Fibroblast of skin of back (primary cell): ENCODE data around the gene CCNK. TPM values are rescaled to one million over a fixed set of nuclear protein-coding genes. Genes with fewer than 3 reads are reported as not detected.

Experiments
- DNase-seq: peaks from one replicate; pipeline ENCODE4 v3.0.0-alpha.2; 2013
- polyA plus RNA-seq, 2 experiments: library from polyadenylated mRNA; unstranded; fragments of 120-200 nt; gene quantifications; one replicate each; pipeline ENCODE4 v1.2.1, GENCODE V29; 2013; ENCODE audit not compliant: insufficient read length in 2 of 2

Gene CCNK
- 66.7 TPM for polyA plus RNA-seq (2013, experiment 1 of 2; ENCODE audit: insufficient read length)
- 57.2 TPM for polyA plus RNA-seq (2013, experiment 2 of 2; ENCODE audit: insufficient read length)

DNA sequence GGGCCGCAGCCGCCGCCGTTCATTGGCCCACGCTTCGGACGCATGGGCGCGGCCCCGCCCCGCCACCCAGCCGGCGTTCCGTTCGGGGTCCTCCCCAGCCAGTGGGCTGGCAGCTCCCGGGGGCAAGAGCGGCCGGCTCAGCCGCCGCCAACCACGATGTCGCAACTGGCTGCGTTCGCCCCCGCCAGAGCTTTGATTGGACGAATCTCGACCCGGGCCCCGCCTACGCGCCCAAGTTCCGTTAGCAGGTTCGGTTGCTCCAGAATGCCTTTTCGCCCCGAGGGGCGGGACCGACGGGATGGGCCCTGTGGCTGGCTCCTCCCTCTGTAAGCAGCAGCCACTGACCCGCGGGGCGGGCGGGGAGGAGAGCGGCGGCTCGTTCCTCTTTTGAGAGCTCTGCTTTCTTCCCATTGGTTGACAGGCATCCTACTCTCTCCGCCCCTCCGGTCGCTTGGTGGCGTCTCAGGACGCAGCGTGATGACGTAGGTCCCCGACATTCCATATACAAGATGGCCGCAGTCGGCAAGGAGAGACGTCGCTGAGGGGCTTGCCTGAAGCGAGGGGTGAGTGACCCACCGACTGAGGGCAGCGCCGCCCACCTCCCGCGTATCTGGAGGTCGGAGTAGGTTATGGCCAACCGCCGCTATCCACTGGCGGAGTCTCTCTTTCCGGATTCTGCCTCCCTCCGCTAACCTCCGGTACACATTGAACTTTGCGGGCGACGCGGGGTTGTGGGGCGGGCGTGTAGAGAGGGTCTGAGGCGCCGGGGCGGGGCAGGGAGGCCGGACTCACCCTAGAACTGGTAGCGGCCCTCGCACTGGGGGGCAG is at the start of gene CCNK:
TSS of gene CCNK (plus strand) at position 493 of the 828 bp plus-strand sequence. CDS start 11,269 bp downstream, outside the sequence.
- peak; percentile 100 for DNase-seq

DNA sequence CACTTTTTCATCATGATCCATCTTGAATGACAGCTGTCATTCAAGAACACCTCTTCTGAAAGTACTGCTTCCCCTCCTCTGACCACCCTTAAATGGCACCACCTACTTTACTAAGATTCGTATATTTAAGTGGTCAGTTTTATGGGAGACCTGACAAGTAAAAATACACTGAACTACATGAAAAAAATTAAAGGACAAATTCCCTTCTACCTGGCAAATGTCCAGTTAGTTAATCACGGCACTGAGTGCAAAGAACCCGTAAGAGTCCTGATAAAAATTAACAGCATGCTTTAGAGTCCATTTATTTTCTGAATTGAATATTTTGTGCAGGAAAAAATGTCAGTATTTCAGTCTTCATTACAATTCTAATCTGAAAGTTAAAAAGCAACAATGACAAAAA is 49.2 kb upstream of the CCNK start:
- no peak for DNase-seq

DNA sequence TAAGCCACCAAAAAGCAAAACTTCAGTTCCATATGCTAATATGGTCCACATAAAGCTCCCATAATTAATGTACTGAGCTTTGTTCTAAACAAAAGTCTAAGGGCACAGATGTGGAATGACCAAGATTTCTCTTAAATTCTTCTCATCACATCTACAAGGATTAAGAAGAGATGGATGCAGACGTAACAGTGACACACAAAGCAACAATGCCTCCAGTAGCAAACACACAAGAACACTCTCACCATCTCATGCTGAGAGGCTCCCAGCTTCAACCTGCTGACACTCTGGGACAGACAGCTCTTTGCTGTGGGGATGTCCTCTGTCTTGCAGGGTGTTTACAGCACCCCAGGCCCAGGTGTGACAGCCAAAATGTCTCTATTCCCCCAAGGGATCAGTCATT is 48.7 kb upstream of the CCNK start:
- DNase-seq = peak; percentile 21

DNA sequence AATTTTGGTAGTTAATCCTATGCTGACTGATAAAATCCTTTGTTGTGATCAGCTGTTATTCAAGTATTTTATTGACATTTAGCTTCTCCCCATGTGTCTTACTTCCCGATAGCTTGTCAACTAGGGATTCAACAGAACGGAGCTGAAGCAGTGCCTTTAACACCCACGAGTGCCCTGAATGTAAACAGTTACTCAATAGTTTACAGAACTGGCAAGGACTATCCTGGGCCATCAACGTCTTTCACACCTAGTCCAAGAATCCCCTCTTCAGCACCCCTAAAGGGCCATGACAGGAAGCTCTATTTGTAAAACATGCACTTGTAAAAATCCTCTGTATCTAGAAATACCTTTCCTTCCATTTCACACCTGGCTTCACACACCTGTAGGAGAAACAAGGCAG is 45.9 kb upstream of the CCNK start:
- no peak for DNase-seq

DNA sequence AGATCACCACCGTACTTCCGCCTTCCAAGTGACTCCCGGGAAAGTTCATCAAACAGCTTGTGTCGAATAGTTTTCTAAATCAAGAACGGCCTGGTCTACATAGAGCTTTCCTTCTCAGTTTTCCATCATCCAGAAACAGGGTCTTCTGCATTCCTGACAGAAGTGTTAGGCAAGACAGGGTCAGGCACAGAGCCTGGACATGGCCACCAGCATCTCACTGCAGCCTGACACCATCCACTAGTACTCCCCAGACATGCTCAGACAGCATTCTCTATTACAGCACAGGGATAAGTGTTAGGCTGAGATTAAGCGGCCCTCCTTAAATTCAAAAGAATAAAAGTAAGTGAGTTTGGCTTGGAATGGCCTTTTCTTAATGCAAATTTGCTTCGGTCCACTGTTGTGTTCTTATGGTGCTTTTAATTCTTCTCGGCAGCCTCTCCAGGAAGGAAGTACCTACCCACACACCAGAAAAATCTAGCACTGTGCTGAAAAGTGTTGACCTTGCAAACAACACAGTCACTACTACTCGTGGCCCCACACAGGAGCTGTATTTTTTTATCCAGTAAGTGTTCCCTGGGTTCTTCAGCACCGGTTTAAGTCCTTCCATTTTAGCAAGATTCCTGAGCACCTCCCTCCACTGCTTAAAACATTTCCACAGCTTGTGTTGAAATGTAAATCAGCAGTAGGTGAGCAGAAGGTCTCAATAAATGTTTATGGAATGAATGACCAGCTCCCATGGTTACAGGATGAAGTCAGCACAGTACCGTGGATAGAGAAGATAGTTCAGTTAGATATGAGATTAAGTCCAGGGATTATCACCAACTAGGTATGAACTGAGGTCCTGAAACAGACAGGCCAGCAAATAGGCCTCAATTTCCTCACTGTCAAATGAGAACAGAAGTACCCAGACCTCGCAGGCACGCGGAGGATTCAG is 44.7 kb upstream of the CCNK start:
- no peak for DNase-seq

DNA sequence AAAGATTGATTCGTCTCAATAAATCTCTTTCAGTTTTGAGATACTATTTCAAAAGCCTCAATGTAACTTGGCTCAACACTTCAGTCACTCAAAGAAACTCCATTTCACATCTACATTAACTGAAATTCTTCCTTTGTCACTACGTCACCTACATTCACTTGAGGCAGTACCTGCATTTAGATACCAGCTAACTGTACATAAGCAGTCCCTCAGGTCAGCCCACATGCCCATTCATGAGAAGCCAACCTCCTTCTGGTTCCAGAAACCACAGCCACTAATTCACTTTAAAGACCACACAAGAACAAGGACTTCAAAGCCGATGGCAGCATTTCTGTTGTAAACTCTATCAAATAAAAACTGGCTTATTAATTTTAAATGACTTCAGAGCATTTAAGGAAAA is 43.5 kb upstream of the CCNK start:
- no peak for DNase-seq

DNA sequence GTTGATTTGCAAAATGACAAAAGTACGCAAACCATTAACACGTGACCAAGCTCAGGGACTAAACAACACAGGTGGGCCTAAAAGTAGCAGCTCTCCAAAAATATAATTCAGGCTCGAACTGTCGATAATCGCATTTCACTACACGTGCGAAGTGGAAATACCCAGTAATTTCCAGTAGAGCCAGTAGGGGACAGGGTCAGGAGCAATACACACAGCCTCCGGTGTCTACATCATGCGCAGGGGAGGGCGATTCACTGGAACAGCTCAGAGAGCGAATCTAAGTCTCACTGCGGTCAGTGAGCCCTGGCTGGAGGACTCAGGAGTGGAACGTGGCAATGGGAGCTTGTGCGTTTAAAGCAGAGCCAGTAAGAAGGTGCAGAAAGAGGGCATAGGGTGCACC is 40.9 kb upstream of the CCNK start:
- no peak for DNase-seq

DNA sequence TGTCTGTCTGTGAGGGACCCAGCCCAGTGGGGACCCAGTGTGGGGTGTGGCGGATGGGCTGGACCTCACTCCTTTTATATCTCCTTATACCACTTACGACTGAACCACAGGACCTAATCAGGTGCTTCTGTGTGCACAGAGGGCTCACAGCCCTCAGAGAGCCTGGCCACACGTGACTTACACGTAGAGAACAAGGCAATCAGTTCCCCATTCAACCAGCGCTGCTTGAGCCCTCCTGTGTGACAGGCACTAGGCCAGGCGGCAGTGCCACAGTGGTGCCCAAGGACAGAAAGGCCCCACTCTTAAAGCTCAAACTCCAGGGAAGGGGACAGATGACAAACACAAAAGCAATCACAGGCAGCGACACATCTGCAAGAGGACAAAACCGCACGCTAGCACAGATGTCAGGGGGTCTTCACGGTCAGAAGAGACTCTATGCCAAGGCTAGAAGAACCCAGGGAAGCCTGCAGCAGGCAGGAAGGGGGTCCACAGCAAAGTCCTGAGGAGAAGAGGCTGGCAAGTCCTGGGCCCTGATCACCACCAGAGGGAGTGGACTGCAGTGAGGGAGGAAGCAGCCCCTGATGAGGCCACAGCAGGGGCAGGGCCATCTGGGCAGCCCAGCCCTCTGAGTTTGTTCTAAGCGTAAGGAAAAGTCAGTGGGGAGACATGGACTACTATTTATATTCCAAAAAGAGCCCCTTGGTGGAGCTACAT is 39.9 kb upstream of the CCNK start:
- DNase-seq = no peak

DNA sequence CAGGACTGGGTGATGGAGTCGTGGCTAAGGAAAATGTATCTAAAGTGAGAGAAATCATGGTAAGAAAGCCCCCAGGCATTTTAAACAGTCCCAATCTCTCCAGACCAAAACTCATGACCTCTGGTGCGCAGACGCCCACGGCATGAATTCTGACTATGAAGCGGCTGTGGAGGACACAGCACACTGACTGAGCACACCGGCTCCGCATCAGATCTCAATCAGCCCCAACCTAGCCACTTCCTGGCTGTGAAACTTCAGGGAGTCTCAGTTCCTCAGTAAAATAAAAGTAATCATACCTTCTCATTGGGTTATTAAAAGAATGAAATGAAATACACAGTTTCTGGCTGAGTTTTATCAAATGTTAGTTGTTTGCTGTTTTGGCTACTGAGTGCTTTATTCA is 39.3 kb upstream of the CCNK start:
- DNase-seq = no peak

DNA sequence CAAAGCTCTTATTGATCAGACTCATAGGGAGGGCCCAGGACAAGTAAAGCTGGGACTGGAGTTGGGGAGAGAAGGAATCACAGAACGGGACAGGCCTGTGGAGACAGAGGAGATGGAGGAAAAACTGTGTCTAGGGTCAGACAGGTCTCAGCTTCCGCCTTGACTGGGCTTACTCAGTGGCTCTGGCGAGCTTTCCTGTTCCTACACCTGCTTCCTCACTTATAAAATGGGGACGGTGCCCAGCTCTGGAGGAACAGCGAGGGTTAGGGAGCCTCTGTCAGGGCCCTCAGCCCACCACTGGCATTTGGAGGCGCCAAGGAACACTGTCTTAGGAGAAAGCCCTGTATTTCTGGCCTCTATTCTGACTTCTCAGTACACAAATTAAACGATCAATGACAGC is 35.3 kb upstream of the CCNK start:
- DNase-seq = no peak

DNA sequence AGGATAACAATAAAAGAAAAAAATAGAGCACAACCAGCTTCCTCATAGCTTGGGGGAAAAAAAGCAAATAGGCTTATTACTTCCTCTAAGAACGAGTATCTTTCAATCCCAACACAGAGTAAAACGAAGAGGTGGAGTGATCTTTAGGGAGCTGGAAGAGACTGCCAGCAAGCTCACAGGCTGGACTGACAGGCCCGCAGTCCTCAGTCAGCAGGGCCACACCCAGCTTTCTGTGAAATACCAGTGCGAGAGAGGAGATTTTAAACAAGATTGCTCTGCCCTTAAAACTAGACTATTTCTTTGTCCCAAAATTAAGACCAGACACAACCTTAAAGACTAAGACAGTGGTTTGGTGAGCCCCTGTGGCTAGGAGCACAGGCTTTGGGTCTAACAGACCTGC is 33.5 kb upstream of the CCNK start:
- DNase-seq = no peak

DNA sequence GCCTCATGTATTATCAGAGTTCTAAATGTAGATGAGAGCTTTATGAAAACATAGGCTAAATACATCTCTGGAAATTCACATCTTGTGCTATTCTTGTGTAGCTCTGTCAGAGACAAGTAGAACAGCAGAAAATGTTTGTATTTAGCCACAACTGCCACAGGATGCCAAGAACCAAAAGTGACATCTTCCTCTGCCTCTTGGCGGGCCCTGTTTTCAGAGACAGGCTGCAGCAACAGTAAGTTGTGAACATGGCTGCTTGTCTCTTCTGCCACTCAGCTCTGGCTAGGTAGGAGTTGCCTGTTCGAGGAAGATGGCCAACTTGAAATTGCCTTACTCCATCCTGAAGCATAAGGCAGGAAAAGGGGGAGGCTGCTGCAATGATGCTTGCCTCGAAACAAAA is 30.9 kb upstream of the CCNK start:
- no peak for DNase-seq

DNA sequence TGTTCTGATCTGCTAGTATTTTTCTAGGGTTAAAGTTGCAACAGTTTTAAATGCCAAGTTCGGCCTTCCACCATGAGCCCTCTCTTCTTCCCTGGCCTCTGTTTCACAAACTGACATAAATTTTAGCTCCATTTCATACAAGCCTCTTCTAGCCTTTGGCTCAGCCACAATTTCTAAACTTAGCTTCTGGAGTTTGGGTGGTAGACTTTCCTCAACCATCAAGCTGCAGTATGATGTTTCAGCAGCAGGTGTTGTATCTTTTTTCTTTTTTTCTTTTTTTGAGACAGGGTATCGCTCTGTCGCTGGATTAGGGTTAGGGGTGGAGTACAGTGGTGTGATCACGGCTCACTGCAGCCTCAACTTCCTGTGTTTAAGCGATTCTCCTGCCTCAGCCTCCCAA is 30.0 kb upstream of the CCNK start:
- DNase-seq = no peak

DNA sequence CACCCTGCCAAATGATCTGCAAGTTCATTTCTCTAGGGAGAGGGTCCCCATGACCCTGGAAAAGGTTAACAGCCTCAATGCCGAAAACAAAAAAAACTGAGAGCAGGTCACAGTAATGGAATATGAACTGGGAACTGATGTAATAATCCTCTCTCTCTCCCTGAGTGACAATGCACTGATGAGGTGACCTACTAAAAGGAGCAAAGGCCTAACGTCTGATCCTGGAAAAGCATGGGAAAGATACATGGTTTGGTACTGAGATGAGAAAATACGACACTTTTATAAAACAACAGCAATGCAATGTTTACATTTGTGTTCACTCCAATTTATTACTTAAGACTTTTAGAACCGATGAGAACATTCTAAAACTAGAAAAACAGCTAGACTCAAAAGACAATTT is 28.2 kb upstream of the CCNK start:
- no peak for DNase-seq

DNA sequence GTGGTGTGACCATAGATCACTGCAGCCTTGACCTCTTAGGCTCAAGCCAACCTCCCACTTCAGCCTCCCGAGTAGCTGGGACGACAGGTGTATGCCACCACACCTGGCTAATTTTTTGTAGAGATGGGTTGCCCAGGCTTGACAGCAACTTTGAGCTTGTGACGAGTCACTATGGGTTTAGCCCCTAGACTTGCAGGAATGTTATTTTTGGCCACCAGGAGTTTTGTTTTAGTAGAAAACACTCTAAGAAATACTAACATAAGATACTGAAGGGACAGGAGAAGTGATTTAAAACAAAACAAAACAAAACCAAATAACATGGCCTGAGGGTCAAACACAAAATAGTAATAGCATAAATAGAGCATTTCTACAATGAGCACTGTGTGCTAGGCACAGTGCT is 27.0 kb upstream of the CCNK start:
- peak; percentile 29 for DNase-seq

DNA sequence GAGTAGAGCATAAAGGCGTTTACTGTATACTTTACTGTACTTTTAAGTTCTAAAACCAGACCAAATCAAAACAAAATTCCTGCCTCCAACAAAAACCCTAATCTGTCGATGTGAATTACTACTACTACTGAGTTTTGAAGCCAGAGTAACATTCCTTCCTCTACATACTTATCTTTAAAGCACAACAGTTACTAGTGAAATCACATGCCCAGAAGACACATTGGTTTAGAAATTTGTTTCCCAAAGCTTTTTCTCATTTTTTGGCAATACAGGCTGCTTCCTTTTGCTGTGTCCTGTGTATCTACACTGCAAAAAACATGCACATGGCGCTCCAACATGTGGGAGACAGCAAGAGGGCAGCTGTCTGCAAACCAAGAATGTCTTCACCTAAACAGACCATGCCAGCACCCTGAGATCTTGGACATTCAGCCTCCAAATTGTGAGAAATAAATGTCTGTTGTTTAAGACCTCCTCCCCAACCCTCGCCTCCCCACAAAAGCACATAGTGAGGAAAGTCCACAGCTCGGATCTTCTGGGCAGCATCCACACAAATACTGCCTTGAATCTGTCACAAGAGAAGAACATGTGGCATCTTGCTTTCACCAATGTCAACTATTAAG is 21.6 kb upstream of the CCNK start:
- no peak for DNase-seq

DNA sequence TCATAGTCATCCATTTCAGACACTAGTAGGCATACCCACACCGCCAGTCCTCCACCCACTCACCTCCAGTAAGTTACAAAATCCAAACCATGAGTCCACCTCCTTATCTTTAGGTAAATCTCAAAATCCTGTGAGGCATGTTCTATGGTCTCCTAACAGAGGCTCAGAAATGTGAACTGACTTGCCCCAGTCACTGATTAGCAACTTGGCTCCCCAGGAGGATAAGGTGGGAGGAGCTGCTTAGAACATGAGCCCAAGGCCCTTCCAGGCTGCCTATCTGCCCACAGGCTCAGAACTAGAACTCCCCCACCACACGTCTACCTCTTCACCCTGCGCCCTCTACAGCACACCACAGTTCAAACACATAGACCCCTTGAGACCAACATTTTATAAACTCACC is 20.4 kb upstream of the CCNK start:
- DNase-seq = no peak

DNA sequence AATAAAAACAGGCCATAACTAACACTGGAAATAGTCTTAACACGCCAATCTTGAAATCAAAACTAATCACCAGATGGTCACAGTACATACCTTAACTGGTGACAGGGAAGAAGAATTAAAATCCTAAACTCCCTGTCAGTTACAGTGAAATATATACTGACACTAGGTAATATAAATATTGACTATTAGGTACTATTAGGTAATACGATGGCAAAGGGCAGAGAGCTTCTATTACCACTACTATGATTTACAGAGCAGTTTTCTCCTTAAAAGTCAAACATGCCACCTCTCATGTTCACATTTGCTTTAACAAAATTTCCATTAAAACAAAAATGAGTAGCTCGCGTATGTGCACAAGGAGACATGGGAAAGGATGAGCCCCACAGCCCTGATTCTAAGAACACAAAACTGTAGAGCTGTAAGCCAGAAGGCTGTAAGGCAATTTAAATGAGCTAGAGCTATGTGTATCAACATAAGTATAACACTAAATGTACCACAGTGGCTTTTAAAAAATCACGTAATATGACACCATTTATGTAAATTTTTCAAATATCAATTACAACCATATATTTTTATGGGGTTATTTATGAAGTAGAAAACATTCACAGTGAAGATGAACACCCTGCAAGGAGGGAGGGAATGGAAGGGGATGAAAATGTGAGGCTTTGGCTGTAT is 19.7 kb upstream of the CCNK start:
- DNase-seq = no peak

DNA sequence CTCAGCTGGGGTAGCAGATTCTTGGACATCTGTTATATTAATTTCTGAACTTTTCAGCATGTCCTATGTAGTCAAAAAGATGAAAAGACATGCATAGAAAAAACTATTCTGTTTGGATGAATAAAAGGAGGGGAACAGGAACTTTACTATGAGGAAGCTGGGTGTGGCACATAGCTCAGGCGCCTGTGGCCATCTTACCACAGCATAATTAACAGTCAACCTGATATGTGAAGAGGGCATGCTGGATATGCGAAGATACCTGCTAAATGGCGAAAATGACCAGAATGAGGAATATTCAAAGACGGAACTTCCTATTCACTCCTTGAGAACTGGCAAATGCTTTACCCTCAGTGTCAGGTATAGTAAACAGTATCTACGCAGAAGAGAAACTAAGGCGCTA is 19.0 kb upstream of the CCNK start:
- DNase-seq = no peak

DNA sequence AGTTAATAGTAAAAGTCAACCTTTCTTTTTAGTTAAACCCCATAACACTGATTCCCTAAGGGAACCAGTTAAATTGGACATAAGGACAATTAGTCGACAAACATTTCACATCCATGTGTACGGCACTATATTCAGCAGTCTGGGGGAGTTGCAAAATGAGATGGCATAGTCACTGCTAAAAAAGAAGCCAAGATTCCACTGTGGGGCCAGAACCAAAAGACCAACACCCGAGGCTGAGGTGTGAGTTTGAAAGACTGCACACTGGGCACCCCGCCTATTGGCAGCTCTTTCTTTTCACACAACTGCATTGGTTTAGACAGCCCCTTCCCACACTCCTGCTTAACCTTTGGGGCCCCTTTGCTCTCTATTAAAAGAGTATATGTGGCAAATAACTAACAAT is 17.2 kb upstream of the CCNK start:
- no peak for DNase-seq

DNA sequence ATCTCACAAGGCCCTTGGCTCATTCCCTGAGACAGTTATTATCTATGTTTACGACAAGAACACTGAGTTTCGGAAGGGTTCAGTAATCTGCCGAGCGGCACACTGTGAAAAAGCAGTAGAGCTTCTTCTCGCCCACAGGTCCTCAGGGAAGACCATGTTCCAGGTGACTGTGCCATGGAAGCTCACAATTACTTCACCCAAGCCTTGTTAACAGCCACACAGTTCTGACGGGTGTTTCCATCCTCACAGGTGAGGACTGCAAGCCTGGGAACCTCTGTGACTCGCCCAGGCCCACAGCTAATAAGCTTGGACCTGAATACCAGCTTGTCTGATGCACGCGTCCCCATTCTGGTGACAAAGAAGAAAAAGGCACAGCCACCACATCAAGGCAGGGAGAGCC is 15.9 kb upstream of the CCNK start:
- DNase-seq = no peak

DNA sequence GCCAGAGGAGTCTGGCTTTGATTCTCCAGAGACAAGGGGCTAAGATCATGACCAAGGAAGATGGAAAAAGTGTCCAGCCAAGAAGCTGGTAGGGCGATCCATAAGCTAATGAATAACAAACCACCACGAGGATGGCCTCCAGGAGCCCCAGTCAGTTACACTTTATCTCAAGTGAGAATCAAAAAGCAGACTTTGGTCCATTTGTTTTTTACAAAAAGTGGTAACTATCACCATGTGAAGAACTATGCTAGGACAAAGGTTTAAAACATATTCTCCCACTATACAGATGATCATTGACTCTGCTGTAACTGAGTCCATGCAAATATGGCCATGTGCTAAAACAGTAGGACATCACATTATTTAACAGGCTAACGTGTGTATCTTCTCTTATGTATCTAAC is 14.5 kb upstream of the CCNK start:
- no peak for DNase-seq
